PC-9 (cell line): ENCODE measurements around the gene ADSS1.

ENCODE experiments used
- EZH2 ChIP-seq: fragments of 200-600 bp; sonication (generic); IDR thresholded peaks from 2 replicates; pipeline ENCODE4 v1.8.0; 2017; ENCODE audit warnings: antibody characterized with exemption, low read depth
- TF ChIP-seq, protein P1 (sequence below): fragments of 200-600 bp; sonication (generic); conservative IDR thresholded peaks from 2 replicates; pipeline ENCODE4 v1.6.1; 2017; ENCODE audit warnings: mixed run types, antibody characterized with exemption, mild to moderate bottlenecking, moderate library complexity

DNA sequence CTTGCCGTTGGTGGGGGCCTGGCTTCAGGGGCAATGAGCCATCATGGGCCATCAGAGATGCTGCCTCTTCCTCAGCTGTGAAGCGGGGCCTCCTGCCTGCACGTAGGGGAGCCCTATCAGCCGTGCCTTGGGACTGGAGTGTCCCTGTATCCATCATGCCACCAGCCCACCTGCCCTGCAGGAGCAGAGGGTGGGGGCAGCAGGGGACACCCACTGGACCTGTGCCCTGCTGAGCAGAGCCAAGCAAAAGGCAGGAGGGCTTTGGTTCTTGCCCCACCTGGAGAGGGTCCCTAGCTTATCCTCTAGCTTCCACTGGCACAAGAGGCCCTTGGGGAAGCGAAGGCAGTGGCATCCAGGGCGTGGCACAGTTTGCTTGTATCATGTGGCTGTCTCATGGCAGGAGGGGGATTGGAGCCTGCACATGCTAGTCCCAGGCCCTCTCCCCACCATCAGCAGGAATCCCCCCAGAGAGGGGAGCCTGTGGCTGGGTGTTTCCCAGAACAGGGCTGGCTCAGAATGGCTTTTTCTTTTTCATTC lies 10.1 kb downstream of the ADSS1 start:
- TF ChIP-seq EZH2: no peak
- TF ChIP-seq, protein P1, sequence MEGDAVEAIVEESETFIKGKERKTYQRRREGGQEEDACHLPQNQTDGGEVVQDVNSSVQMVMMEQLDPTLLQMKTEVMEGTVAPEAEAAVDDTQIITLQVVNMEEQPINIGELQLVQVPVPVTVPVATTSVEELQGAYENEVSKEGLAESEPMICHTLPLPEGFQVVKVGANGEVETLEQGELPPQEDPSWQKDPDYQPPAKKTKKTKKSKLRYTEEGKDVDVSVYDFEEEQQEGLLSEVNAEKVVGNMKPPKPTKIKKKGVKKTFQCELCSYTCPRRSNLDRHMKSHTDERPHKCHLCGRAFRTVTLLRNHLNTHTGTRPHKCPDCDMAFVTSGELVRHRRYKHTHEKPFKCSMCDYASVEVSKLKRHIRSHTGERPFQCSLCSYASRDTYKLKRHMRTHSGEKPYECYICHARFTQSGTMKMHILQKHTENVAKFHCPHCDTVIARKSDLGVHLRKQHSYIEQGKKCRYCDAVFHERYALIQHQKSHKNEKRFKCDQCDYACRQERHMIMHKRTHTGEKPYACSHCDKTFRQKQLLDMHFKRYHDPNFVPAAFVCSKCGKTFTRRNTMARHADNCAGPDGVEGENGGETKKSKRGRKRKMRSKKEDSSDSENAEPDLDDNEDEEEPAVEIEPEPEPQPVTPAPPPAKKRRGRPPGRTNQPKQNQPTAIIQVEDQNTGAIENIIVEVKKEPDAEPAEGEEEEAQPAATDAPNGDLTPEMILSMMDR: no peak
